Measurements from ENCODE around the gene RBM12. TPM values are rescaled to one million over a fixed set of nuclear protein-coding genes. Genes with fewer than 3 reads are reported as not detected.
"Not testable (repeated sequence)": the region's sequence is repeated elsewhere in the genome, so short reads cannot be mapped to it uniquely, and the experiment has no call there.

RBM12 gene
- total and polyA plus RNA-seq, 2 of the 4 experiments (the other 2 are of a cell fraction), result 44.7 to 65.8 TPM

GRCh38 chr20:35713120-35713519 is 48.4 kb upstream of the RBM12 start:
- ATAC-seq (ENCODE audit: low read depth), result not testable (repeated sequence)

More at GRCh38 chr20:35713120-35713519, 48.4 kb upstream of the RBM12 start:
- H3K4me3 ChIP-seq (ENCODE audit: insufficient read depth, low read depth, low read length); H4K91ac ChIP-seq (ENCODE audit: insufficient read depth, low read depth, low read length); H3K18ac ChIP-seq (ENCODE audit: low read depth, low read length); DNase-seq; H3K14ac ChIP-seq (replicated peaks; ENCODE audit: low read depth, low read length); H4K5ac ChIP-seq (ENCODE audit: low read depth, low read length); H3K9me3 ChIP-seq (ENCODE audit: control insufficient read depth, insufficient read depth, low read length); H3K9ac ChIP-seq (ENCODE audit: low read depth, low read length); H3K9me1 ChIP-seq (ENCODE audit: insufficient read depth, low read length); H2AK5ac ChIP-seq (ENCODE audit: low read depth, low read length); H3K4me1 ChIP-seq (ENCODE audit: control insufficient read depth, insufficient read depth, low read length); H3K27me3 ChIP-seq (ENCODE audit: control insufficient read depth, insufficient read depth, low read length); H3K4me2 ChIP-seq (ENCODE audit: low read depth, low read length); H2AK9ac ChIP-seq (replicated peaks; ENCODE audit: low read depth, low read length, poor library complexity); H3K4ac ChIP-seq (ENCODE audit: low read depth, low read length); H2BK20ac ChIP-seq (ENCODE audit: low read depth, low read length); intact Hi-C loops (cut with micrococcal nuclease); H2BK5ac ChIP-seq (ENCODE audit: low read depth, low read length, poor library complexity, severe bottlenecking); dilution Hi-C loops (cut with HindIII; ENCODE audit: low sequenced_read_pairs, unreplicated experiment); in situ Hi-C loops (cut with MboI; ENCODE audit: low sequenced_read_pairs); H3K56ac ChIP-seq (ENCODE audit: extremely low read depth, insufficient read depth, low read length); H2BK120ac ChIP-seq (ENCODE audit: low read depth, low read length); CTCF ChIA-PET; H3K27ac ChIP-seq (ENCODE audit: insufficient read depth, low read length); H4K8ac ChIP-seq (ENCODE audit: low read depth in 2 of 2, low read length in 2 of 2); H2AFZ ChIP-seq (replicated peaks; ENCODE audit: low read length, poor library complexity); H2BK15ac ChIP-seq (ENCODE audit: low read depth, low read length); H3K23ac ChIP-seq (ENCODE audit: low read depth, low read length); POLR2A ChIA-PET (ENCODE audit: unreplicated experiment): not testable (repeated sequence)
- no CpG with 5 or more reads among the region's 9 CpGs for WGBS, 2 experiments (ENCODE audit: extremely low coverage in 2 of 2, insufficient read length in 1 of 2)
- H3K36me3 ChIP-seq (ENCODE audit: control insufficient read depth, insufficient read depth, low read length), result peaks cover 71% of the 10 kb centered on the region
- H3K79me1 ChIP-seq (ENCODE audit: low read depth in 1 of 2, low read length in 2 of 2), result peaks cover 20 to 59% of the 10 kb centered on the region in 2 experiments
- H4K20me1 ChIP-seq (ENCODE audit: insufficient read depth, low read length), result peaks cover 88% of the 10 kb centered on the region
- TSS peak; percentile 13 for BruUV-seq (replicated peaks)

All from IMR-90 (cell line).